ENCODE data around the gene GBA3. TPM values are rescaled to one million over a fixed set of nuclear protein-coding genes. Genes with fewer than 3 reads are reported as not detected.

Gene GBA3
- total RNA-seq, 1 experiment from 2014 or later: not detected

DNA sequence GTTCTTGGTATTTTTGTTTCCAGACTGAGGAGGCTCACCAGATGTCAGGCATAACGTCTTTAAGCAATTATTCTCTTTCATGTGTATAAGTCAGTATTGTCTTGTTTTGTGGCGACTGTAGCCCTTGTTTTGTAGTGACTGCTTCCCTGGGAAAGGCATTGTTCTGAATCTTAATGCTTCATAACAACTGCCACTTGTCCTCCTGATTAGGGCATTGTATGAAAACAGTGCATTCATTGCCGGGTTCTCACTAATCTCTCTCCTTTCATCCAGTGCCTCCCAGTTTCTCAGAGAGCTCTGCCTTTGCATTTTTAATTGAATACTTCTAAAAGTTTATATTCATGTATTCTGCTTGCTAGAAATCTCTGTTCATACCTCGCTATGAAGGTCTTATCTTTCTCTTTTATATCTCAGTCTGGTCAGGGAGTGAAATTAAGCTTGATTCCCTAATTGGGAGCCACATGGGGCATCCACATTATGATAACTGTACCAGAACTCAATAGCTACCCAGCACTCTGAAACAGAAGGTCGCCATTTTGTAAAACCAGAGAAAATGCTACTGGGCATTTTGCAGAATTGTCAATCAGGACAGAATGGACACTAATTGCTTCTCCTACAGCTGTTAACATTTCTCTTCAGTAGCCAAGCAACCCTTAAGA is 149.8 kb downstream of the GBA3 start:
- Histone ChIP-seq H3K9ac (ENCODE audit: extremely low read depth, insufficient read length, low read length) (no peak overlapping the region), H3K23me2 (ENCODE audit: insufficient read length, low read depth, low read length, poor library complexity, severe bottlenecking) (no peaks in the 10 kb centered on the region), H2BK120ac (ENCODE audit: low read depth, low read length, poor library complexity, severe bottlenecking) (no peak overlapping the region), H3K4me1 (ENCODE audit: insufficient read depth, low read length) (no peaks in the 10 kb centered on the region), H3K18ac (ENCODE audit: insufficient read length, low read depth, low read length) (no peak overlapping the region), H4K20me1 (ENCODE audit: control insufficient read depth, insufficient read depth, insufficient read length) (no peaks in the 10 kb centered on the region), H2BK15ac (ENCODE audit: low read depth, low read length) (no peak overlapping the region), H4K91ac (ENCODE audit: insufficient read length, low read depth, low read length) (no peak overlapping the region), H2AK5ac (ENCODE audit: insufficient read length, low read length) (no peak overlapping the region), H4K8ac (replicated peaks; ENCODE audit: insufficient read length, low read depth, low read length) (no peak overlapping the region), H3K14ac (ENCODE audit: insufficient read depth, low read length) (no peak overlapping the region), H3K79me1 (ENCODE audit: insufficient read depth, low read depth, low read length, poor library complexity, severe bottlenecking) (no peaks in the 10 kb centered on the region), H2BK20ac (ENCODE audit: low read depth, low read length, poor library complexity, severe bottlenecking) (no peak overlapping the region), H3K27ac (ENCODE audit: insufficient read length, low read depth, low read length) (no peak overlapping the region), H2BK5ac (ENCODE audit: insufficient read length, low read length) (no peak overlapping the region), H3K79me2 (ENCODE audit: insufficient read depth, low read length) (no peaks in the 10 kb centered on the region), H3K27me3 (ENCODE audit: insufficient read depth, low read length) (no peaks in the 10 kb centered on the region), H3K4me2 (ENCODE audit: insufficient read depth, insufficient read length, low read length) (no peak overlapping the region), H3K9me3 (ENCODE audit: control insufficient read depth, low read depth, low read length) (no peaks in the 10 kb centered on the region), H4K5ac (ENCODE audit: insufficient read length, low read depth, low read length) (no peak overlapping the region), H3T11ph (ENCODE audit: low read length) (no peak overlapping the region), H3K56ac (ENCODE audit: insufficient read length, low read depth, low read length) (no peak overlapping the region), H2BK12ac (ENCODE audit: insufficient read length, low read depth, low read length) (no peak overlapping the region), H2AFZ (ENCODE audit: low read length) (no peak overlapping the region), H3K4ac (ENCODE audit: low read depth, low read length) (no peak overlapping the region), H3K23ac (ENCODE audit: insufficient read length, low read depth, low read length) (no peak overlapping the region)
- H3K4me3 Mint-ChIP-seq: no peak overlapping the region
- no peaks in the 10 kb centered on the region for H3K9me3 Mint-ChIP-seq
- H3K4me1 Mint-ChIP-seq: peaks cover 6% of the 10 kb centered on the region in 2 experiments
- no peaks in the 10 kb centered on the region for H3K27me3 Mint-ChIP-seq (ENCODE audit: low read depth)
- DNase-seq: no peak
- H3K27ac Mint-ChIP-seq: no peak overlapping the region
- no peaks in the 10 kb centered on the region for H3K36me3 Mint-ChIP-seq (ENCODE audit: insufficient read depth in 1 of 3, low read depth in 3 of 3)
- no CpG with 5 or more reads among the region's 5 CpGs for WGBS (ENCODE audit: extremely low coverage, insufficient read length, low lambda C conversion rate)
- TF ChIP-seq, protein P1, sequence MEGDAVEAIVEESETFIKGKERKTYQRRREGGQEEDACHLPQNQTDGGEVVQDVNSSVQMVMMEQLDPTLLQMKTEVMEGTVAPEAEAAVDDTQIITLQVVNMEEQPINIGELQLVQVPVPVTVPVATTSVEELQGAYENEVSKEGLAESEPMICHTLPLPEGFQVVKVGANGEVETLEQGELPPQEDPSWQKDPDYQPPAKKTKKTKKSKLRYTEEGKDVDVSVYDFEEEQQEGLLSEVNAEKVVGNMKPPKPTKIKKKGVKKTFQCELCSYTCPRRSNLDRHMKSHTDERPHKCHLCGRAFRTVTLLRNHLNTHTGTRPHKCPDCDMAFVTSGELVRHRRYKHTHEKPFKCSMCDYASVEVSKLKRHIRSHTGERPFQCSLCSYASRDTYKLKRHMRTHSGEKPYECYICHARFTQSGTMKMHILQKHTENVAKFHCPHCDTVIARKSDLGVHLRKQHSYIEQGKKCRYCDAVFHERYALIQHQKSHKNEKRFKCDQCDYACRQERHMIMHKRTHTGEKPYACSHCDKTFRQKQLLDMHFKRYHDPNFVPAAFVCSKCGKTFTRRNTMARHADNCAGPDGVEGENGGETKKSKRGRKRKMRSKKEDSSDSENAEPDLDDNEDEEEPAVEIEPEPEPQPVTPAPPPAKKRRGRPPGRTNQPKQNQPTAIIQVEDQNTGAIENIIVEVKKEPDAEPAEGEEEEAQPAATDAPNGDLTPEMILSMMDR (conservative IDR thresholded peaks at IDR 0.05): no peak
